Measurements from ENCODE around the gene KRTAP1-1.

GRCh38 chr17:41013606-41014005 lies 27.6 kb downstream of the KRTAP1-1 start:
- TF ChIP-seq POLR2AphosphoS5 (IDR thresholded peaks at IDR 0.05; ENCODE audit: low read depth, low read length): no peak
- no peak for TF ChIP-seq POLR2A (IDR thresholded peaks at IDR 0.05; ENCODE audit: low read depth, low read length)

Measured in GM12892 (cell line).